B cell (primary cell): ENCODE data around the gene CFAP77. TPM values are rescaled to one million over a fixed set of nuclear protein-coding genes. Genes with fewer than 3 reads are reported as not detected.

Experiments
- ATAC-seq: fragments of 200-7000 bp; cut with Tn5 transposase; one replicate; pipeline ENCODE4 v1.10.0; 2021; ENCODE audit warnings: low read depth, mild to moderate bottlenecking, moderate number of reproducible peaks, moderate library complexity
- CTCF ChIA-PET: fragments of 350-600 bp; sonication (Branson Sonifier 250); formaldehyde crosslinking; loops from one replicate; lab custom pipeline; 2021; ENCODE audit warnings: antibody characterized with exemption, inconsistent platforms; lab: Charles Lee
- POLR2A ChIA-PET: fragments of 350-600 bp; sonication (Branson Sonifier 250); formaldehyde crosslinking; loops from one replicate; lab custom pipeline; 2021; ENCODE audit warnings: antibody characterized with exemption; lab: Charles Lee
- DNase-seq: peaks from one replicate; pipeline ENCODE4 v3.0.0; 2013
- H2AFZ ChIP-seq: 2 replicates; pipeline ENCODE4 v1.6.1; 2012; ENCODE audit warnings: mild to moderate bottlenecking, low read depth, low read length; ENCODE audit not compliant: insufficient read depth, poor library complexity, severe bottlenecking
- H3K27ac ChIP-seq, 2 donors: 1 replicate in 1 of 2; 2 replicates in 1 of 2; pipeline ENCODE4 v1.5.1; 2012 to 2013; ENCODE audit warnings: low read length in 2 of 2, mild to moderate bottlenecking in 2 of 2, moderate library complexity in 1 of 2
- H3K27me3 ChIP-seq, 4 experiments: fragments of 200-600 bp in 1 of 4; sonication (generic) in 1 of 4; replicated peaks in 1 of 4; 1 replicate in 2 of 4; 2 replicates in 2 of 4; pipeline versions ENCODE4 v1.6.1 to v1.7.0; 2013 to 2016; ENCODE audit warnings: low read length in 3 of 4, mild to moderate bottlenecking in 2 of 4, mixed read lengths in 1 of 4, moderate library complexity in 1 of 4; ENCODE audit not compliant: insufficient read depth in 4 of 4, control insufficient read depth in 3 of 4; ENCODE audit errors: control extremely low read depth in 1 of 4
- H3K36me3 ChIP-seq, 2 experiments: replicated peaks in 1 of 2; 1 replicate in 1 of 2; 2 replicates in 1 of 2; pipeline versions ENCODE4 v1.6.1 to v1.7.1; 2013; ENCODE audit warnings: low read length in 1 of 2; ENCODE audit not compliant: insufficient read depth in 2 of 2, control insufficient read depth in 1 of 2; ENCODE audit errors: control extremely low read depth in 1 of 2, extremely low read depth in 1 of 2
- H3K4me1 ChIP-seq, 2 donors: fragments of 200-600 bp in 1 of 2; sonication (generic) in 1 of 2; 1 replicate in 1 of 2; 2 replicates in 1 of 2; pipeline versions ENCODE4 v1.5.1 to v1.6.1; 2013 to 2017; ENCODE audit warnings: low read length in 2 of 2; ENCODE audit not compliant: control insufficient read depth in 2 of 2, insufficient read depth in 2 of 2
- H3K4me2 ChIP-seq: replicated peaks from 2 replicates; pipeline ENCODE3; 2012; ENCODE audit warnings: mild to moderate bottlenecking, low read depth, low read length; ENCODE audit not compliant: poor library complexity, severe bottlenecking
- H3K4me3 ChIP-seq, 5 experiments: fragments of 200-600 bp in 1 of 5; sonication (generic) in 1 of 5; 1 replicate in 3 of 5; 2 replicates in 2 of 5; pipeline versions ENCODE4 v1.5.1 to v1.7.0; 2011 to 2016; ENCODE audit warnings: low read length in 4 of 5, mild to moderate bottlenecking in 4 of 5, low read depth in 2 of 5, control low read depth in 1 of 5, moderate library complexity in 1 of 5; ENCODE audit not compliant: insufficient read depth in 1 of 5; ENCODE audit errors: control extremely low read depth in 1 of 5, extremely low read depth in 1 of 5
- H3K79me2 ChIP-seq: fragments of 200-600 bp; sonication (generic); one replicate; pipeline ENCODE4 v1.6.0; 2016; ENCODE audit warnings: low read length; ENCODE audit not compliant: control insufficient read depth, insufficient read depth
- H3K9ac ChIP-seq: fragments of 200-600 bp; sonication (generic); 2 replicates; pipeline ENCODE4 v1.6.1; 2017; ENCODE audit warnings: mild to moderate bottlenecking, low read length, moderate library complexity
- H3K9me3 ChIP-seq, 3 donors: one replicate each; pipeline versions ENCODE4 v1.6.1 to v1.7.1; 2013; ENCODE audit warnings: low read length in 2 of 3; ENCODE audit not compliant: control insufficient read depth in 2 of 3, insufficient read depth in 1 of 3; ENCODE audit errors: control extremely low read depth in 1 of 3
- H4K20me1 ChIP-seq: 2 replicates; pipeline ENCODE4 v1.6.0; 2012; ENCODE audit warnings: mild to moderate bottlenecking, low read length; ENCODE audit not compliant: insufficient read depth, control insufficient read depth, poor library complexity, severe bottlenecking
- H3K27ac Mint-ChIP-seq: one replicate; pipeline ENCODE4 v1.8.0; 2021; ENCODE audit warnings: mixed read lengths
- H3K27me3 Mint-ChIP-seq: one replicate; pipeline ENCODE4 v1.8.0; 2021; ENCODE audit warnings: mixed read lengths
- H3K4me1 Mint-ChIP-seq: one replicate; pipeline ENCODE4 v1.8.0; 2021; ENCODE audit warnings: mixed read lengths
- H3K4me3 Mint-ChIP-seq: one replicate; pipeline ENCODE4 v1.8.0; 2021; ENCODE audit warnings: mixed read lengths
- H3K9me3 Mint-ChIP-seq: one replicate; pipeline ENCODE4 v1.8.0; 2022; ENCODE audit warnings: mixed read lengths; ENCODE audit not compliant: insufficient read depth
- EZH2 ChIP-seq: IDR thresholded peaks from 2 replicates; pipeline ENCODE4 v1.6.1; 2012; ENCODE audit warnings: borderline replicate concordance, low read depth, mild to moderate bottlenecking, moderate library complexity, low read length; ENCODE audit not compliant: insufficient read depth, poor library complexity, severe bottlenecking
- WGBS: methylation state at CpG from one replicate; pipeline ENCODE4 v1.1.5; 2013; ENCODE audit warnings: missing lambda C conversion rate; ENCODE audit not compliant: insufficient coverage; 5-methylcytosine and 5-hydroxymethylcytosine counted together
- intact Hi-C: fragments of 100-400 bp; cut with micrococcal nuclease; formaldehyde crosslinking; loops from one replicate; pipeline ENCODE4 v1.10.0; 2022
- polyA plus RNA-seq: library from polyadenylated mRNA; depleted of rRNA; stranded (reverse); fragments of >200 nt; gene quantifications from 2 replicates; pipeline ENCODE4 v1.2.3, GENCODE V29; 2012
- total RNA-seq, 2 donors: library from RNA; stranded (reverse); fragments of 120-200 nt in 1 of 2; gene quantifications; 1 replicate in 1 of 2; 2 replicates in 1 of 2; pipeline versions ENCODE4 v1.2.3 to v1.2.4, GENCODE V29; 2013 to 2022
- TF ChIP-seq, protein P1 (sequence below): fragments of 200-600 bp; IDR thresholded peaks from one replicate; pipeline ENCODE4 v1.8.0; 2022; ENCODE audit warnings: antibody characterized with exemption, mild to moderate bottlenecking

The CFAP77 gene
- total and polyA plus RNA-seq, 2 donors (not counting 1 experiment from before 2014, with no cell fraction given): not detected

DNA sequence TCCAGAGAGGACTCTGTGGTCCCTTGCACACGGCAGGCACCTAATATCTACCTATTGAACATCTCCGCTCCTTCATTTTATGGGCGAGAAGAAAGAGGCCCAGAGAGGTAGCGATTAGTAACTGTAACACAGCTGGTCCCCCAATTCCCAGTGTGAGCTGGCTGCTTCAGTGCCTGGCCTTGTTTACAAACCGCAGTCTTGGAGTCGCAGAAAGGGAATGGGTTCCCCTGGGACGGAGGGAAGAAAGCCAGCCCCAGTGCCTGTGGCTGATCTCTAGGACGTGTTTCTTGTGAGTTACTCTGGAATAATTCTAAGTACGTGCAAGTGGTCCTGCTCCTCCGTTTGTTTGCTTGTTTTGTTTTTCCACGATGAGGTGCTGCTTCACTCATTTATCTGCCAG, 52.0 kb downstream of the CFAP77 start:
- WGBS: 93% methylated on average over 11 of the region's 11 CpGs
- Histone ChIP-seq H3K4me2 (no peak overlapping the region), H3K36me3 (no peaks in the 10 kb centered on the region), H3K4me3 (no peak overlapping the region), H3K79me2 (no peaks in the 10 kb centered on the region), H3K9ac (no peak overlapping the region), H3K4me1 (no peaks in the 10 kb centered on the region), H3K9me3 (peaks cover 0 to 4% (median 0%) of the 10 kb centered on the region in 3 donors), H3K27ac (no peak overlapping the region), H3K27me3 (no peaks in the 10 kb centered on the region), H2AFZ (no peak overlapping the region), H4K20me1 (no peaks in the 10 kb centered on the region)
- H3K9me3 Mint-ChIP-seq: no peaks in the 10 kb centered on the region
- H3K4me1 Mint-ChIP-seq: no peaks in the 10 kb centered on the region
- DNase-seq (no peak), ATAC-seq (no peak)
- no peak overlapping the region for H3K27ac Mint-ChIP-seq
- TF ChIP-seq, protein P1, sequence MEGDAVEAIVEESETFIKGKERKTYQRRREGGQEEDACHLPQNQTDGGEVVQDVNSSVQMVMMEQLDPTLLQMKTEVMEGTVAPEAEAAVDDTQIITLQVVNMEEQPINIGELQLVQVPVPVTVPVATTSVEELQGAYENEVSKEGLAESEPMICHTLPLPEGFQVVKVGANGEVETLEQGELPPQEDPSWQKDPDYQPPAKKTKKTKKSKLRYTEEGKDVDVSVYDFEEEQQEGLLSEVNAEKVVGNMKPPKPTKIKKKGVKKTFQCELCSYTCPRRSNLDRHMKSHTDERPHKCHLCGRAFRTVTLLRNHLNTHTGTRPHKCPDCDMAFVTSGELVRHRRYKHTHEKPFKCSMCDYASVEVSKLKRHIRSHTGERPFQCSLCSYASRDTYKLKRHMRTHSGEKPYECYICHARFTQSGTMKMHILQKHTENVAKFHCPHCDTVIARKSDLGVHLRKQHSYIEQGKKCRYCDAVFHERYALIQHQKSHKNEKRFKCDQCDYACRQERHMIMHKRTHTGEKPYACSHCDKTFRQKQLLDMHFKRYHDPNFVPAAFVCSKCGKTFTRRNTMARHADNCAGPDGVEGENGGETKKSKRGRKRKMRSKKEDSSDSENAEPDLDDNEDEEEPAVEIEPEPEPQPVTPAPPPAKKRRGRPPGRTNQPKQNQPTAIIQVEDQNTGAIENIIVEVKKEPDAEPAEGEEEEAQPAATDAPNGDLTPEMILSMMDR: no peak
- no peak for TF ChIP-seq EZH2
- ChIA-PET CTCF (no interaction called here), POLR2A (interaction anchor here (0.6 kb wide), 1 partner anchor 483 kb away, joined by 4 read pairs; no protein-coding TSS in a partner anchor)
- intact Hi-C loops: no loop called here
- no peak overlapping the region for H3K4me3 Mint-ChIP-seq
- H3K27me3 Mint-ChIP-seq: peaks cover 14% of the 10 kb centered on the region

DNA sequence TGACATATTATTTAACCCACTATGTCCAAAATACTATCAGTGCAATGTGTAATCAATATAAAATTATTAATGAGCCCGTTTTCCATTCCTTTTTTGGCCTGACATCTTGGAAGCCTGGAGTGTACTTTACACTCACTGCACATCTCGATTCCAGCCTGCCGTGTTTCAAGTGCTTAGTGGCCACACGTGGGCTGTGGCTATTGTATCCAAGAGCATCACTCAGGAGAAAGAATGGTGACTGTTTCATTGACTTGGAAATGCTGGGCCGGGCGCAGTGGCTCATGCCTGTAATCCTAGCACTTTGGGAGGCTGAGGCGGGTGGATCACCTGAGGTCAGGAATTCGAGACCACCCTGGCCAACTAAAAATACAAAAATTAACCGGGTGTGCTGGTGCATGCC, 54.5 kb downstream of the CFAP77 start:
- no peak overlapping the region for H3K27ac Mint-ChIP-seq
- Histone ChIP-seq H3K36me3 (no peaks in the 10 kb centered on the region), H3K27ac (no peak overlapping the region), H2AFZ (no peak overlapping the region), H3K4me1 (no peaks in the 10 kb centered on the region), H3K4me3 (no peak overlapping the region), H3K79me2 (no peaks in the 10 kb centered on the region), H4K20me1 (no peaks in the 10 kb centered on the region), H3K4me2 (no peak overlapping the region), H3K27me3 (no peaks in the 10 kb centered on the region), H3K9me3 (peaks cover 0 to 4% (median 0%) of the 10 kb centered on the region in 3 donors), H3K9ac (no peak overlapping the region)
- intact Hi-C loops: no loop called here
- no peak for DNase-seq
- H3K9me3 Mint-ChIP-seq: no peaks in the 10 kb centered on the region
- WGBS: 91% methylated on average over 6 of the region's 9 CpGs
- POLR2A ChIA-PET: no interaction called here
- CTCF ChIA-PET: no interaction called here
- no peak overlapping the region for H3K4me3 Mint-ChIP-seq
- no peaks in the 10 kb centered on the region for H3K4me1 Mint-ChIP-seq
- TF ChIP-seq, protein P1: no peak
- TF ChIP-seq EZH2: no peak
- no peak for ATAC-seq
- peaks cover 15% of the 10 kb centered on the region for H3K27me3 Mint-ChIP-seq
